GM12891 (cell line): Measurements from ENCODE around the gene SETD2.
"Not testable (repeated sequence)": the region's sequence is repeated elsewhere in the genome, so short reads cannot be mapped to it uniquely, and the experiment has no call there.

Experiments
- POLR2A ChIP-seq: IDR thresholded peaks from 2 replicates; pipeline ENCODE4 v1.6.1; 2011; ENCODE audit warnings: low read depth, low read length, control low read depth
- POLR2AphosphoS5 ChIP-seq: IDR thresholded peaks from 2 replicates; pipeline ENCODE4 v1.6.1; 2011; ENCODE audit warnings: low read depth, low read length, control low read depth
- POU2F2 ChIP-seq: IDR thresholded peaks from 2 replicates; pipeline ENCODE4 v1.6.1; 2011; ENCODE audit warnings: low read depth, mild to moderate bottlenecking, control low read depth, low read length, moderate library complexity
- TAF1 ChIP-seq: IDR thresholded peaks from 2 replicates; pipeline ENCODE4 v1.6.1; 2011; ENCODE audit warnings: low read depth, low read length, control low read depth

- TF ChIP-seq POLR2A, TAF1, POLR2AphosphoS5, POU2F2: not testable (repeated sequence)
Observed at GRCh38 chr3:47115524-47115923, 48.4 kb downstream of the SETD2 start.
